Astrocyte (in vitro differentiated cells and primary cell): ENCODE results near the gene SST. TPM values are rescaled to one million over a fixed set of nuclear protein-coding genes. Genes with fewer than 3 reads are reported as not detected.

ENCODE experiments used
- DNase-seq: peaks from one replicate; pipeline ENCODE4 v3.0.0-alpha.2; 2010; ENCODE audit warnings: low read depth
- FAIRE-seq: peaks from 2 replicates; lab custom pipeline; 2011; peaks lifted over from hg19 to GRCh38; lab: Jason Lieb, UNC
- H2AFZ ChIP-seq: 2 replicates; pipeline ENCODE4 v1.6.0; 2012; ENCODE audit warnings: low read depth, low read length, inconsistent platforms
- H3K27ac ChIP-seq: 2 replicates; pipeline ENCODE4 v1.5.1; 2011; ENCODE audit warnings: low read depth, low read length, inconsistent platforms
- H3K27me3 ChIP-seq: 2 replicates; pipeline ENCODE4 v1.6.0; 2011; ENCODE audit warnings: low read length, inconsistent platforms; ENCODE audit not compliant: insufficient read depth
- H3K36me3 ChIP-seq: 2 replicates; pipeline ENCODE4 v1.5.1; 2011; ENCODE audit warnings: low read length, inconsistent platforms; ENCODE audit not compliant: insufficient read depth
- H3K4me1 ChIP-seq: 2 replicates; pipeline ENCODE4 v1.5.1; 2011; ENCODE audit warnings: low read length, inconsistent platforms; ENCODE audit not compliant: insufficient read depth
- H3K4me2 ChIP-seq: 2 replicates; pipeline ENCODE4 v1.6.0; 2012; ENCODE audit warnings: low read length, inconsistent platforms
- H3K4me3 ChIP-seq: 2 replicates; pipeline ENCODE4 v1.5.1; 2011; ENCODE audit warnings: low read depth, mild to moderate bottlenecking, low read length, inconsistent platforms; ENCODE audit not compliant: insufficient read depth
- H3K79me2 ChIP-seq: 2 replicates; pipeline ENCODE4 v1.6.0; 2012; ENCODE audit warnings: mild to moderate bottlenecking, low read length, inconsistent platforms; ENCODE audit not compliant: insufficient read depth
- H3K9ac ChIP-seq: 2 replicates; pipeline ENCODE4 v1.6.0; 2012; ENCODE audit warnings: mild to moderate bottlenecking, low read length, inconsistent platforms
- H3K9me3 ChIP-seq: 2 replicates; pipeline ENCODE4 v1.5.1; 2012; ENCODE audit warnings: low read depth, mild to moderate bottlenecking, low read length, inconsistent platforms; ENCODE audit not compliant: insufficient read depth
- H4K20me1 ChIP-seq: 2 replicates; pipeline ENCODE4 v1.6.0; 2012; ENCODE audit warnings: low read length, inconsistent platforms; ENCODE audit not compliant: insufficient read depth
- H3K27ac Mint-ChIP-seq: one replicate; pipeline ENCODE4 v1.8.0; 2021; ENCODE audit warnings: mild to moderate bottlenecking, mixed read lengths; ENCODE audit not compliant: unreplicated experiment
- H3K27me3 Mint-ChIP-seq: one replicate; pipeline ENCODE4 v1.8.0; 2021; ENCODE audit warnings: low read depth, mixed read lengths; ENCODE audit not compliant: unreplicated experiment
- H3K36me3 Mint-ChIP-seq: one replicate; pipeline ENCODE4 v1.8.0; 2021; ENCODE audit warnings: low read depth, mixed read lengths; ENCODE audit not compliant: unreplicated experiment
- H3K4me1 Mint-ChIP-seq: one replicate; pipeline ENCODE4 v1.8.0; 2021; ENCODE audit warnings: low read depth, mixed read lengths; ENCODE audit not compliant: unreplicated experiment
- H3K4me3 Mint-ChIP-seq: one replicate; pipeline ENCODE4 v1.8.0; 2021; ENCODE audit warnings: mild to moderate bottlenecking, moderate library complexity, mixed read lengths; ENCODE audit not compliant: unreplicated experiment
- H3K9me3 Mint-ChIP-seq: one replicate; pipeline ENCODE4 v1.8.0; 2021; ENCODE audit warnings: mild to moderate bottlenecking, mixed read lengths; ENCODE audit not compliant: unreplicated experiment
- EZH2 ChIP-seq: IDR thresholded peaks from 2 replicates; pipeline ENCODE4 v1.6.1; 2012; ENCODE audit warnings: mild to moderate bottlenecking, low read length, inconsistent platforms; ENCODE audit not compliant: insufficient read depth
- total RNA-seq: library from RNA; stranded (reverse); gene quantifications from 2 replicates; pipeline ENCODE4 v1.2.1, GENCODE V29; 2021
- TF ChIP-seq, protein P1 (sequence below): IDR thresholded peaks from 2 replicates; pipeline ENCODE4 v1.5.1; 2011; ENCODE audit warnings: low read depth, mild to moderate bottlenecking, inconsistent platforms, low read length, moderate library complexity; ENCODE audit not compliant: insufficient read depth

SST gene
- total RNA-seq, 1 donor from 2014 or later, result 0.77 TPM

DNA sequence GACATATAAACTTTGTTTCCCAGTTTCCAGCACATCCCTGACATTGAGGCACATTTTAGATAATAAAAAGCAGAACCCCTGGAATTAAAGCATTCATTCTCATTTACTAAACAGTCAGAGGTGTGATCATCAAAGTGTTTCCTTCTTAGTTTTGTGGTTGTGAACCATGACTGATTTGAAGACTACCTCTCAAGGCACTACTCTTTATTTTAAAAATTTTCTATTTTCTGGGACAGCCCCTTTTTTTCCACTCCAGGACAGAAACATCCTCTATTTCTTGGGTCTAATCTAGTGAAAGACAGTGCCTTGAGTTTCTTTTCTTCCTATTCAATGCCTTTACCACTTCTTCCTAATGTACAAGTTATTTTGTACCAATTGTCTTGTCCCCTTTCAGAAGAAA, 5.2 kb downstream of the SST start:
- Histone ChIP-seq H3K9ac (no peak overlapping the region), H2AFZ (no peak overlapping the region), H3K79me2 (no peaks in the 10 kb centered on the region), H3K4me2 (no peak overlapping the region), H3K4me3 (no peak overlapping the region), H3K36me3 (no peaks in the 10 kb centered on the region), H3K27ac (no peak overlapping the region), H3K4me1 (no peaks in the 10 kb centered on the region), H3K9me3 (no peaks in the 10 kb centered on the region), H4K20me1 (no peaks in the 10 kb centered on the region), H3K27me3 (peaks cover 9% of the 10 kb centered on the region)
- peaks cover 25% of the 10 kb centered on the region for H3K27me3 Mint-ChIP-seq
- no peaks in the 10 kb centered on the region for H3K36me3 Mint-ChIP-seq
- no peak for TF ChIP-seq EZH2
- TF ChIP-seq, protein P1, sequence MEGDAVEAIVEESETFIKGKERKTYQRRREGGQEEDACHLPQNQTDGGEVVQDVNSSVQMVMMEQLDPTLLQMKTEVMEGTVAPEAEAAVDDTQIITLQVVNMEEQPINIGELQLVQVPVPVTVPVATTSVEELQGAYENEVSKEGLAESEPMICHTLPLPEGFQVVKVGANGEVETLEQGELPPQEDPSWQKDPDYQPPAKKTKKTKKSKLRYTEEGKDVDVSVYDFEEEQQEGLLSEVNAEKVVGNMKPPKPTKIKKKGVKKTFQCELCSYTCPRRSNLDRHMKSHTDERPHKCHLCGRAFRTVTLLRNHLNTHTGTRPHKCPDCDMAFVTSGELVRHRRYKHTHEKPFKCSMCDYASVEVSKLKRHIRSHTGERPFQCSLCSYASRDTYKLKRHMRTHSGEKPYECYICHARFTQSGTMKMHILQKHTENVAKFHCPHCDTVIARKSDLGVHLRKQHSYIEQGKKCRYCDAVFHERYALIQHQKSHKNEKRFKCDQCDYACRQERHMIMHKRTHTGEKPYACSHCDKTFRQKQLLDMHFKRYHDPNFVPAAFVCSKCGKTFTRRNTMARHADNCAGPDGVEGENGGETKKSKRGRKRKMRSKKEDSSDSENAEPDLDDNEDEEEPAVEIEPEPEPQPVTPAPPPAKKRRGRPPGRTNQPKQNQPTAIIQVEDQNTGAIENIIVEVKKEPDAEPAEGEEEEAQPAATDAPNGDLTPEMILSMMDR, result no peak
- no peak overlapping the region for H3K27ac Mint-ChIP-seq
- H3K4me1 Mint-ChIP-seq, result no peaks in the 10 kb centered on the region
- DNase-seq (no peak), FAIRE-seq (no peak)
- no peak overlapping the region for H3K4me3 Mint-ChIP-seq
- H3K9me3 Mint-ChIP-seq, result peaks cover 3% of the 10 kb centered on the region

DNA sequence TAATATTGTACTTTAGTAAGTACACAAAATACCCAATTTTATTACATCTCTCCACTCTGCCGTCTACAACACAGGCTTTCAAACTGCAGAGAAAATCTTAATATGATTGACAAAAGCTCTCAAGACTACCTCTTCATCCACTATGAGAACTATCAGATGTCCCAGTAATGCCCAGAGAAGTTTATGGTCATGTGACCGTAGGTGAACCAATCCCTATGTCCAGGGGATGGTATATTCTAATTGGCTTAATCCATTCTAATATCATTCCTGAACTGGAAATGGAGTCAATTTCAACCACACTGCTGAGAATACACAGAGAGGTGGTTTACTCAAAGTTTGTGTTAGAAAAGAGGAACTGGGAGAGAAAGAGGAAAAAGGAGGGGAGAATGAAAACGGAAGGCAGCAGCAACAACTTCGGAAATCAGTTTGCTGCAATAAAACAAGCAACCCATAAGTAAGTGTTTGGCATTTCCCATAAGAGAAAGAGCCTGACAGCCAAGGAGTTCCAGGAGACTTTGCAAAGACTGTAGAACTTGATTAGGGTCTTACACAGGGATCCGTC, 7.3 kb downstream of the SST start:
- H3K9me3 Mint-ChIP-seq, result no peaks in the 10 kb centered on the region
- no peak for FAIRE-seq
- peaks cover 15% of the 10 kb centered on the region for H3K27me3 Mint-ChIP-seq

DNA sequence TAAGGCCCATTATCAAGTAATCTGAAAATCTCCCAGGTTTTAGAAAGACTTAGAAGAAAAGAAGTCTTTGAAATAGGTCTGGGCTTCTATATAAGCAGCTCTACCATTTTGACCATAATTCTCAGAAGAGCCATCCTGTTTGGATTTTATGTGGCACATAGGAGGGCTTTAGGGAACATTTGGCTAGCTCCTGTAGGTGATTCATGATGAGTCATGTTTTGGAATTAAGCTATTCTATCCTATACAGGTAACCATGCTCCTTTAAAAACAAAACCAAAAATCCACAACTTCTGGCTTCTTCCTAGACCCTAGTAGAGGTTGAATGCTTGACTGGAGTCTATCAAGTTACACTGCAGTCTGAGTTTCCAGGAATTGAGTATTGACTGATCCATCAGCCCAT, 8.9 kb downstream of the SST start:
- Histone ChIP-seq H4K20me1 (no peaks in the 10 kb centered on the region), H3K9me3 (no peaks in the 10 kb centered on the region), H3K27ac (no peak overlapping the region), H3K4me2 (no peak overlapping the region), H3K4me3 (no peak overlapping the region), H2AFZ (no peak overlapping the region), H3K9ac (no peak overlapping the region), H3K4me1 (no peaks in the 10 kb centered on the region), H3K36me3 (no peaks in the 10 kb centered on the region), H3K79me2 (no peaks in the 10 kb centered on the region), H3K27me3 (peaks cover 10% of the 10 kb centered on the region)
- H3K4me3 Mint-ChIP-seq, result no peak overlapping the region
- H3K9me3 Mint-ChIP-seq, result no peaks in the 10 kb centered on the region
- FAIRE-seq (no peak), DNase-seq (no peak)
- no peaks in the 10 kb centered on the region for H3K4me1 Mint-ChIP-seq
- peaks cover 14% of the 10 kb centered on the region for H3K27me3 Mint-ChIP-seq
- H3K27ac Mint-ChIP-seq, result no peak overlapping the region
- TF ChIP-seq, protein P1, result no peak
- TF ChIP-seq EZH2, result no peak
- no peaks in the 10 kb centered on the region for H3K36me3 Mint-ChIP-seq

More for the DNA sequence above, 7.3 kb downstream of the SST start:
- TF ChIP-seq, protein P1, result no peak
- no peak for TF ChIP-seq EZH2
- Histone ChIP-seq H3K36me3 (no peaks in the 10 kb centered on the region), H3K27ac (no peak overlapping the region), H4K20me1 (no peaks in the 10 kb centered on the region), H2AFZ (no peak overlapping the region), H3K27me3 (peaks cover 12% of the 10 kb centered on the region), H3K4me2 (no peak overlapping the region), H3K79me2 (no peaks in the 10 kb centered on the region), H3K9me3 (no peaks in the 10 kb centered on the region), H3K4me1 (no peaks in the 10 kb centered on the region), H3K4me3 (no peak overlapping the region), H3K9ac (no peak overlapping the region)
- DNase-seq, result no peak
- H3K27ac Mint-ChIP-seq, result no peak overlapping the region
- no peak overlapping the region for H3K4me3 Mint-ChIP-seq
- H3K36me3 Mint-ChIP-seq, result no peaks in the 10 kb centered on the region
- no peaks in the 10 kb centered on the region for H3K4me1 Mint-ChIP-seq
